Measurements from ENCODE around the gene GALR3. TPM values are rescaled to one million over a fixed set of nuclear protein-coding genes. Genes with fewer than 3 reads are reported as not detected.

Gene GALR3
- total RNA-seq, 1 donor from 2014 or later: not detected

- no peak overlapping the region for H3K4me3 ChIP-seq (ENCODE audit: low read depth, low read length)
- TF ChIP-seq CTCF (conservative IDR thresholded peaks at IDR 0.05; ENCODE audit: low read depth, low read length): no peak
- DNase-seq (ENCODE audit: low read depth): no peak
Observed at GRCh38 chr22:37803639-37804351, 19.4 kb upstream of the GALR3 start.

GRCh38 chr22:37804352-37804880, 18.8 kb upstream of the GALR3 start:
- peak overlapping the region; percentile 81 for H3K4me3 ChIP-seq (ENCODE audit: low read depth, low read length)
- TF ChIP-seq CTCF (conservative IDR thresholded peaks at IDR 0.05; ENCODE audit: low read depth, low read length): no peak
- DNase-seq (ENCODE audit: low read depth): no peak

DNA sequence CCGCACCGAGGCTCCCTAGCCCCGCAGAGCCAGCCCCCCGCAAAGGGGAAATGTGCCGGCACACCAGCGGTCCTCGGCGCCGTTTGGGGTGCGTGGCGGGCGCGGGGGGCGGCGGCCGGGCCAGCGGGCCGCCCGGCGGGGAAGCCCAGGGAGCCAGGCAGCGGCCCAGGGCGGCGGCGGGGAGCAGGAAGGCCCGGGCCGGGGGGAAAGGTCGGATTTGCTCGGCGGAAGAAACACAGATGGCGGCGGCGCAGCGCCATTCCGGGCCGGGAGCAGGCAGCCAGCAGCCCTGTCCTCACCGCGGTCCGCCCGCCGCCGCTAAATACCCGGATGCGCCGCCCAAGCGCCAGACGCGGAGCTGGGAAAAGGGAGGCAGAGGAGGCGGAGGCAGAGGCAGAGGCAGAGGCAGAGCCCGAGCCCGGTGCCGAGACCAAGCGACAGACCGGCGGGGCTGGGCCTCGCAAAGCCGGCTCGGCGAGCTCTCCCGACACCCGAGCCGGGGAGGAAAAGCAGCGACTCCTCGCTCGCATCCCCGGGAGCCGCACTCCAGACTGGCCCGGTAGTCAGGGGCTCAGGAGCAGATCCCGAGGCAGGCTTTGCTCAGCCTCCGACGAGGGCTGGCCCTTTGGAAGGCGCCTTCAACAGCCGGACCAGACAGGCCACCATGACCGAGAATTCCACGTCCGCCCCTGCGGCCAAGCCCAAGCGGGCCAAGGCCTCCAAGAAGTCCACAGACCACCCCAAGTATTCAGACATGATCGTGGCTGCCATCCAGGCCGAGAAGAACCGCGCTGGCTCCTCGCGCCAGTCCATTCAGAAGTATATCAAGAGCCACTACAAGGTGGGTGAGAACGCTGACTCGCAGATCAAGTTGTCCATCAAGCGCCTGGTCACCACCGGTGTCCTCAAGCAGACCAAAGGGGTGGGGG, 18.0 kb upstream of the GALR3 start:
- no peak for DNase-seq (ENCODE audit: low read depth)
- no peak for TF ChIP-seq CTCF (conservative IDR thresholded peaks at IDR 0.05; ENCODE audit: low read depth, low read length)
- peak overlapping the region; percentile 81 for H3K4me3 ChIP-seq (ENCODE audit: low read depth, low read length)

DNA sequence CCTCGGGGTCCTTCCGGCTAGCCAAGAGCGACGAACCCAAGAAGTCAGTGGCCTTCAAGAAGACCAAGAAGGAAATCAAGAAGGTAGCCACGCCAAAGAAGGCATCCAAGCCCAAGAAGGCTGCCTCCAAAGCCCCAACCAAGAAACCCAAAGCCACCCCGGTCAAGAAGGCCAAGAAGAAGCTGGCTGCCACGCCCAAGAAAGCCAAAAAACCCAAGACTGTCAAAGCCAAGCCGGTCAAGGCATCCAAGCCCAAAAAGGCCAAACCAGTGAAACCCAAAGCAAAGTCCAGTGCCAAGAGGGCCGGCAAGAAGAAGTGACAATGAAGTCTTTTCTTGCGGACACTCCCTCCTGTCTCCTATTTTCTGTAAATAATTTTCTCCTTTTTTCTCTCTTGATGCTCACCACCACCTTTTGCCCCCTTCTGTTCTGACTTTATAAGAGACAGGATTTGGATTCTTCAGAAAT, 17.3 kb upstream of the GALR3 start:
- peak overlapping the region; percentile 81 for H3K4me3 ChIP-seq (ENCODE audit: low read depth, low read length)
- no peak for TF ChIP-seq CTCF (conservative IDR thresholded peaks at IDR 0.05; ENCODE audit: low read depth, low read length)
- DNase-seq (ENCODE audit: low read depth): no peak

DNA sequence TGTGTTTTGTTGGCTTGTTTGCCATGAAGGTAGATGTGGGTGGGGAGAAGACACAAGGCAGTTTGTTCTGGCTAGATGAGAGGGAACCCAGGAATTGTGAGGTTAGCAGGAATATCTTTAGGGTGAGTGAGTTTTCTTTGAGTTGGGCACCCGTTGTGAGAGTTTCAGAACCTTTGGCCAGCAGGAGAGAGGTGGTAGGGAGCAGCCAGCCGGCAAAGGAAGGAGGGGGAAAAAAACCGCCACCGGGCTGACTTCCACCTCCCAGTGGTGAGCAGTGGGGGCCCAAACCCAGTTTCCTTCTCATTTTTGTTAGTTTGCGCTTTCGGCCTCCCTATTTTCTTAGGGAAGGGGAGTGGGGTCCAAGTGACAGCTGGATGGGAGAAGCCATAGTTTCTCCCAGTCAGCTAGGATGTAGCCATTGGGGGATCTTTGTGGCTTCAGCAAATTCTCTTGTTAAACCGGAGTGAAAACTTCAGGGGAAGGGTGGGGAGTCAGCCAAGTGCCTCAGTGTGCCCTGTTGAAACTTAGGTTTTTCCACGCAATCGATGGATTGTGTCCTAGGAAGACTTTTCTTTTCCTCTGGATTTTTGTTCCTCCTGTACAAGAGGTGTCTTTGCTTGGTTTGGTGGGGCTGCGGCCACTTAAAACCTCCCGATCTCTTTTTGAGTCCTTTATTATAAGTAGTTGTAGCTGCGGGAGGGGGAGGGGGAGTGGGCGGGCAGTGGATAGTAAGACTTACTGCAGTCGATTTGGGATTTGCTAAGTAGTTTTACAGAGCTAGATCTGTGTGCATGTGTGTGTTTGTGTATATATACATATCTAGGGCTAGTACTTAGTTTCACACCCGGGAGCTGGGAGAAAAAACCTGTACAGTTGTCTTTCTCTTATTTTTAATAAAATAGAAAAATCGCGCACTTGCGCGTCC, 16.5 kb upstream of the GALR3 start:
- DNase-seq (ENCODE audit: low read depth): no peak
- peak overlapping the region; percentile 81 for H3K4me3 ChIP-seq (ENCODE audit: low read depth, low read length)
- peak; percentile 8 for TF ChIP-seq CTCF (conservative IDR thresholded peaks at IDR 0.05; ENCODE audit: low read depth, low read length)
